ENCODE data around the gene FOXN3.
"Not testable (repeated sequence)": the region's sequence is repeated elsewhere in the genome, so short reads cannot be mapped to it uniquely, and the experiment has no call there.

Gene FOXN3

DNA sequence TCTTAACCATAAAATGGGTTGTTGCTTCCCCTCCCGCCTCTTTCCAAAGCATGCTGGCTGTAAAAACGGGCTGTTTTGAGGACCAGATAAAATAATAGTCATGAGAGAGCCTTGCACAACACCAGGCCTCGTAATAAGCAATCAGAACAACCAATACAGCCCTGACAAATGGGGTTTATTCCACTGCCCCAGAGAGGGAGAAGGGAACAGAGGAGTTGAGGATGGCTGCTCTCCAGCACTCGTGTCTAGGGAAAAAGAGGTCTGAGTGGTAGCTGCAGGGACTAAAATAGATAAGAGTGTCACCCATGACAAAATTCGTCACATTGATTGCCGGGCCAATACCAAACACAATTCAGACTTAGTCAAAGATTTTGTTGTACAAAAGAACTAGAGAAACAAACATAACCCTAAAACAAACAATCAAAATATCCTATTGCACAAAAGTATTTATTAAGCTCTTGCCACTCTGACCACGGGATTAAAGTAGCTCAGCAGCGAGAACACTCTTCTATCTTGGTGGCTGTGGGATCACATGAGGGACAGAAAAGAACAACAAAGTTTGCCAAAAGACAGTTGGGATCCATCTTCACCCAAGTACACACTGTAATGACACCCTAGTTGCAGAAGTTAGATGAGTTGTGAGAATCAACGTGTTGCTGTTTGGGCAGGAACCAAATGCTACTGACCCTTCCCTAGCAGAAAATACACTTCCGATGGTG is 188.0 kb downstream of the FOXN3 start:
- no peak for DNase-seq (ENCODE audit: low read depth, low spot score)

DNA sequence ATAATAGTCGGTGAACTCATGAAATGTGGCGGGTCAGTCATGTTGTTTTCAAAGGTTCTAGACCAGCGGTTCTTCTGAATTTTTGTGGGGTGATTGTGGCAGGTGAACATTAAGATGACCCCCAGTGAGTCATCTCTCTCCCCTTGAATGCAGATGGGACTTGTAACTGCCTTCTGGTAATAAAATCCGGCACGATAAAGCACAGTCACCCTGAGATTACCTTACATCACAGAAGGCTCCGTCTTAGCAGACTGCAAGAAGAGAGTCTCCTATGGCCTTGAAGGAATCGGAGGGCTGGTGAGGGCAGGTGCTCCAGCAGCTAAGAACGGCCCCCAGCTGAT is 189.6 kb downstream of the FOXN3 start:
- no peak for DNase-seq (ENCODE audit: low read depth, low spot score)

DNA sequence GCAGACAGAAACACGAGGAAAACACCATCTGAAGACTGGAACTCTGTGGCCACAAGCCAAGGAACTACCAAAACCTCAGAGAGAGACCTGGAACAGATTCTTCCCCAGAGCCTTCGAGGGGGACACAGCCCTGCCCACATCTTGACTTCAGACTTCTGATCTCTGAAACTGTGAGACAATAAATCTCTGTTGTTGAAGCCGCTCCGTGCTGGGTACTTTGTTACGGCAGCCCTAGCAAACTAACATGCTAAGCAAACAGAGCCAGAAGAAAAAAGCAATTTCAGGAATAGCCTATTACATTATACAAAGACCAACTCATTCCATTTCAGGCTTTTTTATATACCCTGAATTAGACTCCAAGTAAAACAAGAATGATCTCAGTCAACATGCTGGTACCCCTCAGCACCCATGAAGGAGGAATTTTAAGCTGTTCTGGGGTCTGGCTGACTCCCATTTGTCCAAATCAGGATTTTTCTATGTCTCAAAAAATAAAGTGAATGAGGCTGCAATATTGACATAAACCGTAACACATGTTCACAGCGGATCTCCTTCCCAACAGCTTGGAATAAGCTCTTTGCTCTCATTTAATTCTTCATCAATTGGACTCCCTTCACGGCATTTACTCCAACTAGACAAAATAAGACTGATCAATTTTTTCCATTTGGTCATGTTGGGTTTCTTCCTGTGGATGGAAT is 190.1 kb downstream of the FOXN3 start:
- no peak for DNase-seq (ENCODE audit: low read depth, low spot score)

DNA sequence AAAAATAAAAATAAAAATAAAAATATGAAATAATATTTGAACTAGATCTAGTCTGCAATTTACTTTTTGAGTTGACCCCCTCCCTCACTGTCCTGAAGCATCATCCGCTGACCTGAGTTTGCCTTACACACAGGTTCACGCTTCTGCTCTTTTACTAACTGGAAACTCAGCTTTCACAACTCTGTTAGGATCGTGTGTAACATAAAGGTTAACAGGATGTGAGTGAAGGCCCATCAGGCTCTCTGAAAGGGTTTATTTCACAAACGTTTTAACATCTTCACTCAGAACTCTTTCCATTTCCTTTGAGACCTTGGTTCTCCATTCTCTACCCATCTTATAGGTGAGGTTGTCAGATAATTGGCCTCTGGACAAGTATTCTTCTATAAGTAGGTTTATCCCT is 191.4 kb downstream of the FOXN3 start:
- DNase-seq (ENCODE audit: low read depth, low spot score): no peak

DNA sequence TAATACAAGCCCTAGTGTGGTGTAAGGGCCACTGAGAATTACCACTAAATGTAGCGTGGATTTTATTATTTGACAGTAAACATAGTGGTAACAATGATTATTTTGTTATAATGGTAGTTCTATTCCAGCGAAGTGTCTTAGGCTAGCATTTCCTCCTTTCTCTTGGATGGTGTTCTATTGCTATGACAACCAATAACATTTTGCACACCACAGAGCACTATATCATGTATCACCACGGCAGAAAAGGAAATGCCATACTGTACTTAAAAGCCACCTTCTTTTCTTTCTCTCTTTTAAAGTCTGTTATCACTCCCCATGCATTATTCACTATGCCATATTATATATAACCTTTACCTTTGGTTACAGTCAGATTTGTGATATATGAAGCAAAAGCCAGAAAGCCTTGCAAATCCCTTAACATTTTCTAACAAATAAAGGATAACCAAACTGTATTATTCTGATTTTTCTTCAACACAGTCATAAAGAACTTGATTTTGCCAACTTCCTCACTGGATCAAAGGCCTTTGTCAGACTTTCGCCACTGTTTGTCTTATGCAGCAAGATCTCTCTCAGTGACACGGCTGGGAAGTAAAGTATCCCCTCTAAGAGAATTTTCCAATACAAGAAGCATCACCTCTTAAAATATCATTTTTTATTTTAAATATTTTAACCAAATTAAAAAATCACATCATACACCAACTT is 195.8 kb downstream of the FOXN3 start:
- no peak for DNase-seq (ENCODE audit: low read depth, low spot score)

DNA sequence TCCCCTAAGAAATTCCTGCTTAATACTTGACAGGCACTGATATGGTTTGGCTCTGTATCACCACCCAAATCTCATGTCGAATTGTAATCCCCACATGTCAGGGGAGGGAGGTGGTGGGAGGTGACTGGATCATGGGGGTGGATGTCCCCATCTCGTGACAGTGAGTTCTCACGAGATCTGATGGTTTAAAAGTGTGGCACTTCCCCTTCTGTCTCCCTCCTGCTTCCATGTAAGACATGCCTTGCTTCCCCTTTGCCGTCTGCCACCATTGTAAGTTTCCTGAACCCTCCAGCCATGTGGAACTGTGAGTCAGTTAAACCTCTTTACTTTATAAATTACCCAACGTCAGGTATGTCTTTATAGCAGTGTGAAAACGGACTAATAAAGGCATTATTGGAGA is 198.0 kb downstream of the FOXN3 start:
- DNase-seq (ENCODE audit: low read depth, low spot score): no peak

DNA sequence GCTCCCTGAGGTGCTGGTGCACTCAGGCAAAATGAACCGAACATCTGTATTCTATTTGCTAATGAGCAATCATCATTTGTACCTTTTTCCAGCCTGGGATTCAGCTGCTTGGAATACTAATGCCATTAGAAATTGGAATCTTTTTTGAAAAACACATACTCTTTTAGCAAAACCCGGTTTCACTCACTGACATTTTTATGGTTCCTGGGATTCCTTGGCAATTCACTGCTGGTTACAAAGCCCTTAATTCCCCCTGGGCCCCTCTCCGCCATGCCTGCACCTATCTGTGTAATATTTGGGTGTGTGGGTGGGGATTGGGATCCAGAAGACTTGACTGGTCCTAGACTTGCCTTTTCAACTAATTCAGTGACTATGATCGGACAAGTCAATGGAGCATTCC is 199.1 kb downstream of the FOXN3 start:
- DNase-seq (ENCODE audit: low read depth, low spot score): no peak

DNA sequence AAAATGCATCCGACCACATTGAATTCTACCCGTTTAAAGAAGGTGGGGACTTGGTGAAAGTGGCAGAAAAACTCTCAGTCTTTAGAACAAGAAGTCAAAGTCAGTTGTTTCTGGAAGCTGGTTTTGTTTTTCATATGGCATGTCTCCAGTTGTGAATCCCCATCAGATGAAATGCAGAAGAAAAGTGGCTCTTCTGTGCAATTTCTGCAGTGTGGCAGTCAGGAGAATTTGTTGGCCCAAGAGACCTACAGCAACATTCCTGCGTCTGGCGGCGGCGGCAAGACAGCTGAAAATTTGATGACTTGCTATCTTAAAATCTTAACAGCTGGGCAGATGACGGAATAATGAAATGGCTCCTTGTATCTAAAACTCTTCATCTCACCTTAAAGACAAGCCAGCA is 201.5 kb downstream of the FOXN3 start:
- no peak for DNase-seq (ENCODE audit: low read depth, low spot score)

DNA sequence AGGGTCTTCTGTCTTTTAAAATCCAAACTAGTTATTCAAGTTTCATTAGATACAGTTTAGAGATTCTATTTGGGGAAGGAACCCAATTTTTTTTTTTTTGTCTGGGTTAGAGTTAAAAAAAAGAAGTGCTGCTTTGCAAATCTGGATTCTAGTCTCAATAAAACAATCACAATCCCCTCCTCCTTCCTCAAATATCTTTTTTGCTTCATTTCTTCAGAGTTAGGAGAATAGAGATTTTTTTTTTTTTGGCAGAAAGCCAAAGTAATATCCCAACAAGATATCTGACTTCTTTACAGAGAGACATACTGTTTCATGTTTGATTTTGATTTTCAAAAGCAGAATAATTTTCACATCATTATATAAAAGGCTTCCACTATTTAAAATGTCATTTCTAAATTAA is 201.9 kb downstream of the FOXN3 start:
- DNase-seq (ENCODE audit: low read depth, low spot score): no peak

DNA sequence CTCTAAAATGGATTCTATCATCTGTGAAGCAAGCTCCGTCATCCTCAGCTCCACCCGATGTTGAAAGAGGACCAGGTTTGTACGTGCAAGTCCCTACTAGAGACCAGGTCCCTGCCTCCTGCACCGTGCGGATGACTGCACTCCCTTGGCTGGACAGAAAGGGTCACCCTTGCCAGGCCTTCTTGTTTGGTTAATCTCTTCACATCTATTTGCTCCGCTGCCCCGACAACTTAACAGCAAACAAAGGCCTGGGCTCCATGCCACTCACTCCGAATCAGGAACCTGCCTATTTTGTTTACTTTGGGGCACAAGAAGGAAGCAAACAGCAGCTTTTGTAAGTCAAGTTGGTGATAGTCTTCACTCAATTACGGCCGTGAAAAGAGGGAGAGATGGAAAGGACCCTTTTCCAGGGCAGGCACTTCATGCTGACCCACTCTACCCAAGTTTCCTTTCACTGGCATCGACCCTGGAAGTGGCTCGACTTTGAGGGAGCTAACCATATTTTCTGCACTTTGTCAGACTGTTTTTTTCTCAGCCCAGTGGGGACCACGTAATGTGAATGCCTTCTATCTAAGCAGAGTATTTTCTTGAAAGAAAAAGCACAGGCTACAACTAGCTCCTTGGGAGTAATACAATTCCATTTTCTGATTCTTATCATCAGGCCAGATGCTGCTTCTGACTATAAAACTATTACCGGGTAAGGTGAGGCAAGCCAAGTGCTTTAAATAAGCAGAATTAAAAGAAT is 202.6 kb downstream of the FOXN3 start:
- no peak for DNase-seq (ENCODE audit: low read depth, low spot score)

DNA sequence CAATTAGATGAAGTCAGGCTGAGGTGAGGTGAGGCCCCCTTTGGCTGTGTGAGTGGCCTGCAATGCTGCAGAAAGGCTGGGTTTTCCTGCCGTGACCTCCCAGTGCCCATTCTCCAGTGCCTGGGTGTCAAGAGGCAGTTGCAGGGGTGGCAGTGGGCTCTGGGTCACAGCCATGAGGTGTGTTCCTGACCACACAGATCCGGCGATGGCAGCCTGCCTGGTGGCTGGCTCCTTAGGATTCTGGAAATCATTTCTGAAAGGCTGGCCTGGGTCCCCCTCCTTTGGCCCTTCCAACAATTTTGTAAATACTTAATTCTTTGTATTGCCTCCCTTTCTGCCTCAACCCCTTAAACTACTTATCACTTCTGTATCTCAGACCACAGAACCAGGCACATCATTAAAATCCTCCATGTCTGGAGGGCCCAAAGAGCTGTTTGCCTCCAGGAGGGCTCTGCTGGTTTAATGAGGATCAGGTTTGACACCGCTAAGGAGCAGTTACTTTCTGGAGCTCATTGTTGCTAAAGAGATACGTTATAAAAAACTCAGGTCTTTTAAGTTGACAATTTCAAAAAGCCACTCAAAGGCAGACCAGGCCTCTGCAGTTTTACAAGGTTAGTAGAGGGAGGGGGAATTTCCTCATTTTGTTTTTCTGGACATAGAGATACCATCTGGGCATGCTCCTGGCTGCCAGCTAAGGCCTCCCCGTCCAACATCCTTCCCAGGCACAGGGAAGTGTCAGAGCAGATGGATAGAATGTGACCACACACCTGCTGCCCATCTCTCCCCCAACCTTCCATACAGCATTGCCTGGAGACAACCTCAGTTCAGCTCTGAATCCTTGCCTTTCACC is 204.4 kb downstream of the FOXN3 start:
- DNase-seq (ENCODE audit: low read depth, low spot score): no peak

DNA sequence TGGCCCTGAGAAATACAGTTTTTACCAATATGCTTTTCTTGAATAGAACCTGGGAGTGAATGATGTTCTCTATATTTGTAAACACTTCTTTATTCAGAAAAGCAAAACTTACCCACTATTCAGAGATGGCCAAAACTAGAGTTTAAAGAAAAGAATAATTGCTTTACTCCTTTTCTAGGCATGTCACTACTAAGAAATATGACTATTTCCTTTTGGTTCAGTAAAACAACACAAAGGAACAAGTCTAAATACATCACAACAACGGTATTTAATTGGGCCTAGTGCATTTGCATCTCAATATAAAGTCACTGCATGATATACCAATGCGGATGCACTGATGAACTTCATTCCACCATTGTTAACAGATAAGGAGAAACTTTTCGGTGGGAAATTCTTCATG is 207.5 kb downstream of the FOXN3 start:
- DNase-seq (ENCODE audit: low read depth, low spot score): no peak

DNA sequence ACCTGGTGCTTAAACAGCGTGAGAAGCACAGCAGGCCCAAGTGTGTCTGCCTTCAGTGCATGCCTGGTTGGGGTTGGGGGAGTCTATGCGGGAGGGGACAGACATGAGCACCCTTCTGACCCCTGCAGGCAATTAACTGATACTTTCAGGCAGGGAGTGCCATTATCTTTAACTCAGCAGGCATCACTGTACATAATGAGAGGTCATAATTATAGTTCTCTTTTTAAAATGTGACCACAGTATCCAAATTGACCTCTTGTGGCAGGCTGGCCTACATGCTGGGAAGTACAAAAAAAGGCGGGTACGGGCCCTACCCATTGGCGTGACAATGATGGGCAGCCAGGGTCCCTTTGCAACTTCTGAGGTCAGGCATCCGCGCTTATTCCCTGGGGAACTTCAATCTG is 209.1 kb downstream of the FOXN3 start:
- no peak for DNase-seq (ENCODE audit: low read depth, low spot score)

DNA sequence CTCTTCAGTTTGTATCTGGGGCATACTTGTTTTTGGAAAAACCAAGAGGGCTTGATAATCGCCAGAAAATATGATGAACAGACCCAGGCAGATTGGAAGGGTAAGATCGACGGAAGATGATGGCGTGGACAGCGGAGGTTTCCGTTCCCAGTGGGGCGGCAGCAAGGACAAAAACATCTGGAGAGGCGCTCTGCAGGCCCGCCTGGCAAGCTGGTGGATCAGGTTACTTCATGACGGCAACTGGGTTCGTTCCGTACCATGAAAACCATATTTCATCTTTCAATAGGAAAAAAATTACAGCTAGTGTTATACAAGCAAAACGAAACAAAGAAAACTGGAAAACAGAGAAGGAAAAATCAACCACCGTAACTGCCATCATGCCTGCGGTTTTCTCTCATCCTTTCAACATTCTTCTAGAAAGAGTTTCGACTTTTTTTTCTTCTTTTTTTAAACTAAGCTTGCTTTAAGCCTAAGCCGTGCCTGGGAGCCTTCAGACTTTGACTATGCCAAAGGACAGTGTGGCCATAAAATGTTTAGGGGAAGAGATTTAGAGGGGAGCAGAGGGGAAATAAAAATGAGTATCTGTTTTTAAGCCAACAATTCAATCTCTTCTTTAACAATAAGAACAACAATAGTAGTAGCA is 210.5 kb downstream of the FOXN3 start:
- no peak for DNase-seq (ENCODE audit: low read depth, low spot score)

DNA sequence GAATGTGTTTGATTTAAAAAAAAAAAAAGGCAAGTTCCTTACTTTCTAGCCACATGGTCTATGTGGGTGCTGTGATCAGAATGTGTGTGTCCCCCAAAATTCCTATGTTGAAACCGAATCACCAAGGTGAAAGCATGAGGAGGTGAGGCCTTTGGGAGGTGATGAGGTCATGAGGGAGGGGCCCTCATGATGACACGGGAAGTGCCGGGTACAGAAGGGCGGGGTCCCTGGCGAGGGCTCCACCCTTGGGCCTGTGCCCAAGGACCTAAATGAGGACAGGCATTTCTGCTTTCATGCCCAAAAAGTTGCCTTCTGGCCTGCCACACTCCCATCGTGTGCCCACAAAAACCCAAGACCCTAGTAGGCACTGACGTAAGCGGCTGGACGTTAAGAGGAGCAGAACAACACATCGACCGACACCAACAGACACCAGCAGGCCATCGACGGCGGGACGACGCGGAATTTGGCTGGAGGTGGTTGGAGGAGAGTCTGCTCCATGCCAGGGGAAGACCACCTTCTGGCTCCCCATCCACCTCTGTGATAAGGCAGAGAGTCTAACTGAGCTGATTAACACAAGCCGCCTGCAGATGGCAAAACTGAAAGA is 211.8 kb downstream of the FOXN3 start:
- DNase-seq (ENCODE audit: low read depth, low spot score): no peak

DNA sequence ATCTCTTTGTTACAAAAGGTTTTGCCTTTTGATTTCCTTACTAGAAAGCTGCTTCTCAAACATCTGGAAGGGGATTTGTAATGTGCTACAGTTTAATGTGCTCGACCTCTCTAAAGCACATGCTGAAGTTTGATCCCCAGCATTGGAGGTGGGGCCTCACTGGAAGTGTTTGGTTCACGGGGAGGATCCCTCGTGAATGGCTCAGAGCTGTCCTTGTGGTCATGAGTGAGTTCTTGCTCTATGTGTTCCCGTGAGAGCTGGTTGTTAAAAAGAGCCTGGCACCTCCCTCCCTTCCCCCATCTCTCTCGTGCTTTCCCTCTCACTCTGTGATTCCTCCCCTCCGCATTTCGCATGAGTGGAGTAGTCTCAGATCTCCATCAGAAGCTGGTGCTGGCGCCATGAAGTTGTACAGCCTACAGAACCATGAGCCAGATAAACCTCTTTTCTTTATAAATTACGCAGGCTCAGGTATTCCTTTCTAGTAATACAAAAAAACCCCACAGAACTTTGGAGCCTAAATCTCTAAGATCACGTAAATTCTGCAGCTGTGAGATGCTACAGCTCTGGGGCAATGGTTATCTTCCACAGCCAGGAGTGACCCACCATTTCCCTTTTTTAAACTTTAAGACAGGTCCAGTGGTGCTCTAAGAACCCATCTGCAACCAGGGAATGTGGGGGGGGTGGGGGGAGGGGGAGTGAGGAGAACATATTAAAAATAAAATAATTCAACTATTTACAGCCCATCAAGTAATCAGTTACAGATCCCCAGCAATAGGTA is 214.4 kb downstream of the FOXN3 start:
- no peak for DNase-seq (ENCODE audit: low read depth, low spot score)

DNA sequence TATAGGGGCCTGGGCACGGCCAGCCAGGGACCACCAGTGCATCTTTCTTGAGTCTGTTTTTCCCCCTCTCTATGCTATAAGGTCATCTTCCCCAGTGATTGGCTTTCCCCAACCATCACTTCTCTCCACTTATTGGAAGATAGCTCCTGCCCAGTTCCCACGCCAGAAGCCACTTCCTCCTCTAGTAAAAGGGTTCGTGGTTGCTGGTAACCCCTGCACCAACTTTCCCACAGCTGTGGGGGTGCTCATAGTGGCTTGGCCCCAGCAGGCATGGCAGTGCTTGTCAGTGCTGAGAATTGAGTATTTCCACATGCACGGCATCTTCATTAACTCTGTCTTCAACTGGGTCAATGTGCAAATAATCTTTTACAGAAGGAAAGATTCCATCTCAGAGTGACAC is 215.4 kb downstream of the FOXN3 start:
- DNase-seq (ENCODE audit: low read depth, low spot score): no peak

DNA sequence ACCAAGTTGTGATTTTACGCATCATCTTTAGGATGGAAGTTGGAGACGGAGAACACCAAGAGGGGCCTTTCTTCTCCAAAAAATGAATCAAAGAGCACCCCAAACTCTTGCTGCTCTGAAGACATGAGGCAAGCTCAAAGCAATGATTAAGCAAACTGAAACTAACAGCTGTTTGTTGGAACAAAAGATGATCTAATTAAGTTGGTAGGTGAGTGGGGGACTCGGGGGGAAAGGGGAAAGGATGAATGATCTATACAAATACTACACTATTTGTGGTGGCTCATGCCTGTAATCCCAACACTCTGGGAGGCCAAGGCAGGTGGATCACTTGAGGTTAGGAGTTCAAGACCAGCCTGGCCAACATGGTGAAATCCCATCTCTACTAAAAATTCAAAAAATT is 217.7 kb downstream of the FOXN3 start:
- not testable (repeated sequence) for DNase-seq (ENCODE audit: low read depth, low spot score)

DNA sequence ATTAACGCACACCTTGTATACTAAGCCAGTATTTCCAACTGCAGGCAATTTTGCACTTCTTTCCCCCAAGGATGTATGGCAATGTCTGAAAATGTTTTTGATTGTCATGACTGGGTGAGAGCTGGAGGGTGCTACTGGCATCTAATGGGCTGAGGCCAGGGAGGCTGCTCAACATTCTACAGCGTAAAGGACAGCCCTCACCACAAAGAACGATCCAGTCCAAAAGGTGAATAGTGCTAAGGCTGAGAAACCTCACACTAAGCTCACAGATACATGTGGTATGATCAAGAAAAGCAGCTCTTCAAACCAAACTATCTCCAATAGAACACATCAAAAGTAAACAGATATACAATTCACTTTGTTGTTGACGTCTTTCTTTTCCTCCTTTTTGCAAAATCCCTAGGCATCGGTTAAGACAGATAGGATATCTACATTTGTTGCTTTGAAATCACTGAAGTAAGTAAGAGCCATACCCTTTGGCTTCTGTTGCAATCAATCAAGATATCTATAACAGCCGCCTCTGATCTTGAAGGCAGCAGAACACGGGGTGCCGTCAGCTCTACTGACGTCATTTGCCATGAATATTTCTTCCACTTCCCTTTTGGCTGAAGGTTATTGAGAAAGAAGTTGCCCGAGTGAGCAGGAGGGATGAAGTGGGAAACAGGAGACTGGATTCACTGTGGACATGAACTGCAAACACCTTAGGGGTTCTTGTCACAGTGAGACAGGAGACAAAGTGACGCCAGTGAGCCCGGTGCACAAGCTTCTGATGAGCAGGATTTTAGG is 218.3 kb downstream of the FOXN3 start:
- no peak for DNase-seq (ENCODE audit: low read depth, low spot score)

Measured in activated CD4-positive, CD25-positive, alpha-beta regulatory T cell treated with anti-CD3 and anti-CD28 coated beads, Interleukin-2, amount 50 U/mL, for 16 hours (primary cell).